ENCODE results near the gene EIF4E2.

Gene EIF4E2, protein sequence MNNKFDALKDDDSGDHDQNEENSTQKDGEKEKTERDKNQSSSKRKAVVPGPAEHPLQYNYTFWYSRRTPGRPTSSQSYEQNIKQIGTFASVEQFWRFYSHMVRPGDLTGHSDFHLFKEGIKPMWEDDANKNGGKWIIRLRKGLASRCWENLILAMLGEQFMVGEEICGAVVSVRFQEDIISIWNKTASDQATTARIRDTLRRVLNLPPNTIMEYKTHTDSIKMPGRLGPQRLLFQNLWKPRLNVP

DNA sequence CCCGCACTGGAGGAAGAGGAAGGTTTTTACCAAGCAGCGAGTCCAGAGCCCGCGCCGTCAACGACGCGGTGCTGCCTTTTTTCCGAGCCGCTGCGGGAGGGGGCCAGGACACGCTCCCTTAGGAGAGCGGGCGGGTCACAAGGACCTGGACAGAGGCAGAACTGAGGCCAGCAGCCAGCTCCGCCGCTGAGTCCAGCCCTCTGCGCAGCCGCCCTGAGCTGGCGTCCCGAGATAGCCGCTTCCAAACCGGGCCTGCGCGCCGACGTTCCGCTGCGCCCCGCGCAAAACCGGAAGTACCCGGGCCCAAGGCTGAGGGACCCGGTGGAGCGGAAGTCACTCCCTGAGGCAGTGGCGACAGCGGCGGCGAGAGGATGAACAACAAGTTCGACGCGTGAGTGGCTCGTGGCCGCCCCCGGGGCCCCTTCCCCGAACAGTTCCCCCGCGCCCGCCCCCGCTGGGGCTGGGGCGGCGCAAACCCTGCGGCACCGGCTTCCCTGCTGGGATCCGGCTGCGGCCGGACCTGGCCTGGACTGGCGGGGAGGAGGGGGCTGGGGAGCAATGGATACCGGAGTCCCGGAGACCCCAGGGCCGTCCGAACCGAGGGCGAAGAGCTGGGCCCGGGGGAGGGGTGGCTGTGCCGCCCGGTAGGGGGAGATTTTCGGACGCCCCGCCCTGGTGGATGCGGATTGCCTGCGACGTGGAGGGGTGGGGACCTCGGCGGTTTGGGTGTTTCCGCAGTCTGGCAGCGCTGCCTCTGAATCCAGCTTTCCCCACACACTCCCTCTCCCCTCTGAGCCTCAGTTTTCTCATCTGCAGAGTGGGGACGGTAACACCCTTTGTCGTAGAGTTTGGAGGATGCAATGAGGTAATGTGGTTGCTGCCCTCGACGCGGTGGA, at the start of gene EIF4E2, which contains the start of gene TIGD1:
Gene EIF4E2 (plus strand): TSS at position 336 of the 896 bp plus-strand sequence. CDS start 36 bp downstream, at position 372.
Gene TIGD1 (minus strand): TSS at position 204 of the 896 bp plus-strand sequence. CDS start 675 bp downstream, outside the sequence.
- Mint-ChIP-seq H3K9me3 (no peaks in the 10 kb centered on the region), H3K4me1 (peaks cover 33 to 64% of the 10 kb centered on the region in 2 donors), H3K4me3 (peak within 1 kb of the TSS; percentile 93 to 100), H3K36me3 (peaks cover 29 to 61% of the 10 kb centered on the region in 2 donors), H3K27me3 (no peaks in the 10 kb centered on the region), H3K27ac (peak within 1 kb of the TSS; percentile 100)
- peak; percentile 90 for DNase-seq
- ATAC-seq (replicated peaks) = peak; percentile 96 to 97

DNA sequence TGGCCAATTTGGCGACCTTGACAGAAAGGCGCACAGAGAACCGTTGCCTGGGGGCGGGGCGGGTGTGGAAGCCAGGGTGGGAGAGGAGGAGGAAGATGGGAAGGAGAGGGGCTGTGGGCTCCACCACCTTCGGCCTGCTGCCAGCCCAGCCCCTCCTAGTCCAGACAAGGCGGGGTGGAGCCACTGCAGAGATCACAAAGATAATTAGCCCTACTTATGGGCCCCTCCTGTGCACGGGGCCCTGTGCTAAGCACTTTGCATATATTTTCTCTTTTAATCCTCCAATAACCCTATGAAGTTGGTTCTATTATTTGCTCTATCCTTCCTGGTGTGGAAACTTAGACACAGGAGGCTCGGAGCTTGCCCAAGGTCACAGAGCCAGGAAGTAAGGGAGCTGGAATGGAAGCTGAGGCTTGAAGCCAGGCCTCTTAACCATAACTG, 49.1 kb upstream of the EIF4E2 start:
- Mint-ChIP-seq H3K4me1 (peaks cover 12 to 22% of the 10 kb centered on the region in 2 donors), H3K4me3 (no peak overlapping the region), H3K27me3 (peaks cover 56 to 71% of the 10 kb centered on the region in 2 donors), H3K9me3 (no peaks in the 10 kb centered on the region), H3K36me3 (no peaks in the 10 kb centered on the region), H3K27ac (no peak overlapping the region)
- no peak for ATAC-seq (replicated peaks)
- no peak for DNase-seq

DNA sequence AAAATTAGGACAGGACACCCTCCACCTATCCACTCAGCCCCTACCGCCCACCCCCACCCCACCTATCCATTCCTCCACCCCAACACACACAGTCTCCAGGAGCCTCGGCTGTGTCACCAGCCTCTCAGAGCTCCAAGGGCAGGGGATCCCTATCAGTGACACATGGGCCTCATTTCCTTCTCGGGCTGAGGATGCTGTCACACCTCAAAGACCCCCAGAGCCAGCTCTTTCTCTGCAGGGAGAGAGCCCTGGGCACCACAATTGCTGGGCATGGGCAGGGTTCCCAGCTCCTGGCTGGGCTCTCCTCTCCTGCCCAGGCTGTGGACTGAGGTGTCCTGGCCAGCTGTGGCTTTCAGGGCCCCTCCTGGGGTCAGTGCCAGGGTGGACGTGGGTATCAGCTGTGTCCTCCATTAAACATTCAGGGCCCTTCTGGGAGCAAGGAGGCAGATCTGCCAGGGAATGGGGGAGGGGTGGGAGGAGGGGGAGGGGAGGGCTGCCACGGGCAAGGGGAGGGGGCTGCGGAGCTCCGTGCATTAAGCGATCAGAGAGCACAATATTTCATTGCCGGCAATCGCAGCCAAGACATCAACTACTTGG, 48.6 kb upstream of the EIF4E2 start:
- no peak overlapping the region for H3K4me3 Mint-ChIP-seq
- peaks cover 59 to 75% of the 10 kb centered on the region in 2 donors for H3K27me3 Mint-ChIP-seq
- H3K4me1 Mint-ChIP-seq = peaks cover 12 to 22% of the 10 kb centered on the region in 2 donors
- no peaks in the 10 kb centered on the region for H3K9me3 Mint-ChIP-seq
- no peak for ATAC-seq (replicated peaks)
- H3K36me3 Mint-ChIP-seq = no peaks in the 10 kb centered on the region
- H3K27ac Mint-ChIP-seq = no peak overlapping the region
- DNase-seq = no peak

DNA sequence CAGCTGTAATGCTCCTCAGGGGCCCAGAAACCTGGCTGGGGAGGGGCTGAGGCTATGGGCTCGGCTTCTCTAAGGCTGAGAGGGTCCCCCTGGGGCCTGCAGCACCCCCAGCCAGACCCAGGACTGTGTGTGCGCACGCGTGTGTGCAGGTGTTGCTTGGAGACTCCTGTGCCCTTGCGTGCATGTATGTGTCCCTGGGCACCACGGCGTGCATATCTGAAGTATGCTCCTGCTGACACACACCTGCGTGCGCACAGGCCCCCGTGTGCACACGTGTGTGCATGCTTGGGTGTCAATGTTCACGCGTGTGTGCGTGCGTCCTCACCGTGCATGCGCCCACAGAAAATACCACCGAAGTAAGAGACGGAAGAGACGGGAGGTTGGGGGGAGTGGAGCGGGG, 48.0 kb upstream of the EIF4E2 start:
- peak; percentile 62 to 72 for ATAC-seq (replicated peaks)
- no peaks in the 10 kb centered on the region for H3K9me3 Mint-ChIP-seq
- peak overlapping the region; percentile 75 to 88 for H3K4me3 Mint-ChIP-seq
- H3K27me3 Mint-ChIP-seq = peaks cover 64 to 76% of the 10 kb centered on the region in 2 donors
- H3K27ac Mint-ChIP-seq = peak overlapping the region; percentile 94
- no peaks in the 10 kb centered on the region for H3K36me3 Mint-ChIP-seq
- DNase-seq = no peak
- peaks cover 12 to 22% of the 10 kb centered on the region in 2 donors for H3K4me1 Mint-ChIP-seq

DNA sequence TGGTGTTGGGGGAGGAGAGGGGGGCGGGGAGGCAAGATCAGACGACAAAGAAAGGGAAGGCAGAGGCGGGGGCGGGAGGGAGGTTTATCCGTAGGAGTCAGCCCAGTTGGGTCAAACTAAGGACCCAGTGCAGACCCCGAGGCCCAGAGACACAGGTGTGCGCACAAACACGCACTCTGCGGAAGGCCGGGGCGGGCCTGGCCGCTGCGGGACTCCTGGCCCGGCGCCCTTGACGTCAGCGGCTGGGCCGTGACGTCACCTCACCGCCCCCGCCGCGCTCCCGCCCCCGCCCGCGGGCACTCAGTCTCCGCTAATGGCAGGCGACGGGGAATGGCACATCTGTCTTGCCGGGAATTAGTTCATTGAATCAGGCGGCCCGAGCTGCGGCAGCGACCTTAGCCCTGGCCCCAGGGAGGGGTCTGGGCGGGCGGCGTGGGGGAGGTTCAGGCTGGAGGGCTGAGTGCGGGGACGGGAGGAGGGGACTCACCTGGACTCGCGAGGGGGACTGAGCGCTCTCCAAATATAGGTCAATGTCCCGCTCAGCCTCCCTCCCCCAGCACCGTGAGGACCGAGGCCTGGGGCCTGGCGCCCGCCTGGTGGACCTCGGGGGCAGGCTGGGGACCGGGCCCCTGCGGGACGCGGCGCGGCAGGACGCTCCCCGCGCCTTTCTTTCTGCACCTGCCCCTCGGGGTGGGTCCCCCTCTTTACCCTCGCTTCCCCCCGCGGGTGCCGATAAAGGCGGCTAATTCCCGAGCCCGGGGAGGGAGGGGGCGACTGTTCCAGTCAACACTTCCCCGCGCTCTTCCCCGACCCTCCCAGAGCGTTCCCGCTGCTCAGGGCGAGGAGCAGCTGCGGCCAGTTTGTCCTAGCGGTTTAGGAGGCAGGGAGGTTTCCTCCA, 47.3 kb upstream of the EIF4E2 start:
- H3K27ac Mint-ChIP-seq = peak overlapping the region; percentile 74
- H3K4me3 Mint-ChIP-seq = peak overlapping the region; percentile 67 to 76
- no peaks in the 10 kb centered on the region for H3K9me3 Mint-ChIP-seq
- H3K27me3 Mint-ChIP-seq = peaks cover 68 to 75% of the 10 kb centered on the region in 2 donors
- H3K4me1 Mint-ChIP-seq = peaks cover 12 to 22% of the 10 kb centered on the region in 2 donors
- H3K36me3 Mint-ChIP-seq = no peaks in the 10 kb centered on the region
- peak; percentile 41 for DNase-seq
- peak; percentile 60 to 62 for ATAC-seq (replicated peaks)

DNA sequence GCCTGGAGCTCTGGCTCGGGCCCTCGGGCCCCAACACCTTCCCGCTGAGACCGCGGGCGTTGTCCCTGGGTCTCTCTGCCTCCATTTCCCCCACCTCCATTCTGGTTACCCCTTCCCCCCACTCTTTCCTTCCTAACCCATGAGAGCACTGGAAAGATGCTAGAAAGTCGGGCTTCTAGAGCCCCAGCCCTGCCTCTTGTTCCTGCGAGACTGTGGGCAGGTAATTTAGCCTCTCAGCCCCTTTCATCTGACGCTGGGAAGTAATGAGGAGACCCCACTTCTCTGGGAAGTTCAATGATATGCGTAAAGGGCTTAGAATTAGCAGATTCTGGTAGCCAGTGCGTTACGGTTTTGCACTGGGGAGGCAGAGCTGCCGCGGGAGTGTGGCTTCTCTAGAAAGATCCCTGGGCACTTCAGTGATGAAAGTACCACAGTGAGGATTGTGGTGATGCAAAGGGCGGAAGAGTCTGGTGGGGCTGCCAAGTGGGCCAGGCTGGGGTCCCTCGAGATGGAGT, 46.6 kb upstream of the EIF4E2 start:
- Mint-ChIP-seq H3K27ac (peak overlapping the region; percentile 44), H3K36me3 (no peaks in the 10 kb centered on the region), H3K4me3 (peak overlapping the region; percentile 67 to 76), H3K9me3 (no peaks in the 10 kb centered on the region), H3K4me1 (peaks cover 12 to 22% of the 10 kb centered on the region in 2 donors), H3K27me3 (peaks cover 63 to 72% of the 10 kb centered on the region in 2 donors)
- DNase-seq (no peak), ATAC-seq (replicated peaks) (no peak)

DNA sequence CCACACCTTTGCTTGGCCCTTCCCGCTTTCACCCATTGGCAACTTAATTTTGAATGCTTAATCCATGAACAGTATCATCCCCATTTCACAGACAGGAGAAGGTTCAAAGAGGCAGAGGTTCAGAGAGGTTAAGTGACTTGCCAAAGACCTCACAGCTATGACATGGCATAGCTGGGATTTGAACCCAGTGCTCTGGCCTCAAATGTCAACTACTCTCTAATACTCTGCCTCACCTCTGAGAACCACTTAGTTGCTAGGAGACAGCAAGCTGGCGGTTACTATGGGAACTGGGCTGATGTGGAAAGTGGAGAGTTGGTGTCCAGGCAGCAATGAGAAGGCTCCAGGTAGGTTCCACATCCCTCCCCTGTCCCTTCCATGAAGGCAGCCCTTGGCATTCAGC, 46.1 kb upstream of the EIF4E2 start:
- Mint-ChIP-seq H3K9me3 (no peaks in the 10 kb centered on the region), H3K4me1 (peaks cover 12 to 22% of the 10 kb centered on the region in 2 donors), H3K27ac (no peak overlapping the region), H3K27me3 (peaks cover 59 to 70% of the 10 kb centered on the region in 2 donors), H3K4me3 (no peak overlapping the region), H3K36me3 (no peaks in the 10 kb centered on the region)
- no peak for ATAC-seq (replicated peaks)
- no peak for DNase-seq

DNA sequence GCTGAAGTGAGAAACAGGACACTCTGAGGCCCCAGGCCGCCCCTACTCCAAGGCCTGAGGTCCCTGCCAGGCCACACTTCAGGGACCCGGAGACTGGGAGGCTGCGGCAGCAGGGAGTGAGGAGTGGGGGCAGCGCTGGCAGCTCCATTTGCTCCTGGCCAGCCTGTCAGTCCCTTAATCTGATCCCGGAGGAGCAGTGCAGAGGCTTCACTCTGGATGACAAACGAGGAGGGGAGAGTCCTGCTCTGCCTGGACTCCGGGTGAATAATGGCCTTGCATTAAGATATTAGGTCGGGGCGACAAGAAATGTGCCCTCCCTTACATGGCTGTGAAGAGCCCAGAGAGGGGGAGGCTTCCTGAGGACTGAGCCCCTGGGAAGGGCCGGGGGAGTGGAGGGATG, 44.6 kb upstream of the EIF4E2 start:
- Mint-ChIP-seq H3K36me3 (no peaks in the 10 kb centered on the region), H3K4me3 (no peak overlapping the region), H3K27me3 (peaks cover 51 to 63% of the 10 kb centered on the region in 2 donors), H3K4me1 (peaks cover 12 to 22% of the 10 kb centered on the region in 2 donors), H3K27ac (no peak overlapping the region), H3K9me3 (no peaks in the 10 kb centered on the region)
- no peak for ATAC-seq (replicated peaks)
- DNase-seq = no peak

DNA sequence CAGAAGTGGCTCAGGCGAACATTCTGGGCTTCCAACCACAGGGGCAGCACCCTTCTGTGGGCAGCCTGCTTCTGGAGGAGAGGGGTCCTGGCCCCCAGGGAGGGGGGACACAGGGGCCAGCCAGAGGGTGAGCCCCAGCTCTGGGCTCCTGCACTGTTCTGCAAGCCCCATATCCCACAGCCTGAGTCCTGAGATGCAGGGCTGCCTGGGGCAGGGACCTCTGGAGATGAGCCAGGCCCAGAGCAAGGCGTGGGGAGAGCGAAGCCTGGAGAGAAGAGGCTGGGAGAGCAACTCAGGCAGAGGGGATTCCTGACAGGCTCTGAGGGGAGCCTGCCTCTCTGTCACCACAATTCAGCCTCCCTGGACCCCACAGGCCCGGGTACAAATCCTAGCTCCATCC, 43.8 kb upstream of the EIF4E2 start:
- DNase-seq (no peak), ATAC-seq (replicated peaks) (no peak)
- Mint-ChIP-seq H3K4me1 (peaks cover 12 to 22% of the 10 kb centered on the region in 2 donors), H3K9me3 (no peaks in the 10 kb centered on the region), H3K27me3 (peaks cover 51 to 62% of the 10 kb centered on the region in 2 donors), H3K36me3 (no peaks in the 10 kb centered on the region), H3K27ac (no peak overlapping the region), H3K4me3 (no peak overlapping the region)

DNA sequence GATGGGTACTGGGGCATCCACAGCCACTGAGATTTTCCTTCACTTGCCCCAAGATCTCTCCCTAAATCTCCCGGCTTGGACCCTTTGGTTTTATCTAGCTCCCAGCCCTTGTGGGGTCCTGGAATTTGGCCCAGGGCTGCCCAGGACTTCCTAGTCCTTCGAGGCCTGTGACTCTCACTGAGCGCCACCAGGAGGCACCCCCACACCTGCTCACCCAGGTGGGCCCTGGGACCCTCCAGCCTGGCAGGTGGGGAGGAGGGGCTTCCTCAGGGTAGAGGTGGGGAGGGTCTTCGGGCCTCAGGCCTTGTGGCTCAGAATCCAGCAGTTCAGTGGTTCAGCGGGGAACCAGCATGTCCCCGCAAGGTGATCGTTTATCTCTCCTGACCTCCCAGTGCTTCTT, 42.2 kb upstream of the EIF4E2 start:
- peaks cover 8 to 11% of the 10 kb centered on the region in 2 donors for H3K4me1 Mint-ChIP-seq
- DNase-seq (no peak), ATAC-seq (replicated peaks) (no peak)
- no peak overlapping the region for H3K27ac Mint-ChIP-seq
- no peak overlapping the region for H3K4me3 Mint-ChIP-seq
- no peaks in the 10 kb centered on the region for H3K36me3 Mint-ChIP-seq
- H3K27me3 Mint-ChIP-seq = peaks cover 50 to 62% of the 10 kb centered on the region in 2 donors
- no peaks in the 10 kb centered on the region for H3K9me3 Mint-ChIP-seq

DNA sequence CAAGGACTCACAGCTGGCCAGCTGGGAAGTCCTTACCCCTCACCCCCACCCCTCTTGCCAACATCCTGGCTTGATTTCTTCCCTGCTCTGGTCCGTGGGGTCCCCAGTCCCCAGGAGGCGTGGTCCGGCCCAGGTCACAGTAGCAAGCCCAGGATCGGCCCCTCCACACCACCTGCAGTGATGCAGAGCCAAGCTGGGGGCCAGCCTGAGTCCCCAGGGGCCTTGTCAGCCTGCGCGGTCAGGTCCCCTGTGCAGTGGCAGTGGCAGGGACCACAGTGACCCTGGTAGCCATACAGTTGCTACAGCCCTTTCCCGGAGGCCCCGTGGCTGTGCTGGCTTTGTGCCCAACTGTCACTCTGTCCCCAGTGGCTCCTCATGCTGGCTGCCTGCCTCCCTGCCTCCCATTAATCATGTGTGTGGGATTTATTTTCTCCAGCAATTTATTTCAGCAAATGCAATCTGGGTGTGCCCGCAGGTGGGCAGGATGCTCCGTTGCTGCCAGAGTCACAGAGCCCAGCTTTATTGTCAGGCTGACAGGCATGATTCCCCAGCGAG, 39.1 kb upstream of the EIF4E2 start:
- Mint-ChIP-seq H3K4me3 (no peak overlapping the region), H3K27me3 (peaks cover 35 to 43% of the 10 kb centered on the region in 2 donors), H3K9me3 (no peaks in the 10 kb centered on the region), H3K36me3 (no peaks in the 10 kb centered on the region), H3K27ac (no peak overlapping the region), H3K4me1 (no peaks in the 10 kb centered on the region)
- ATAC-seq (replicated peaks) (no peak), DNase-seq (no peak)

DNA sequence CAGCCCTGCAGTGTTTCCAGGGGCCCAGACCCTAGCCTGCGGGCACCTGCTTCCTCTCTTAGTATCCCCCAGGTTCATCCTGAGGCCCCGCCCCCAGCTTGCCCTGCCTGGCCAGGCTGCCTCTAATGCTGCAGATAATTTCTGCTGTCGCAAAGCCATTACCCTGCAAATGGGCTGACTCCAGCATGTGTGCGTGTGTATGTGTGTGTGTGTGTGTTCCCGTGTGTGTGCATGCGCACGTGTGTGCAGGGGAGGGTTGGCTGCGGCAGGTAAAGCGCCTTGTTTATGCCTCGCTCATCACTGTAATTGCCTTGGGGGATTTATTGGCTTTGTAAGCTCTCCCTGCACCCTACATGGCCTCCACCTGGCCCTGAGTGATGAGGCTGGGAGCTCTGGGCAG, 37.9 kb upstream of the EIF4E2 start:
- Mint-ChIP-seq H3K4me1 (peaks cover 0 to 2% of the 10 kb centered on the region in 2 donors), H3K27me3 (peaks cover 34 to 35% of the 10 kb centered on the region in 2 donors), H3K4me3 (no peak overlapping the region), H3K9me3 (no peaks in the 10 kb centered on the region), H3K27ac (no peak overlapping the region), H3K36me3 (no peaks in the 10 kb centered on the region)
- ATAC-seq (replicated peaks) = no peak
- no peak for DNase-seq

DNA sequence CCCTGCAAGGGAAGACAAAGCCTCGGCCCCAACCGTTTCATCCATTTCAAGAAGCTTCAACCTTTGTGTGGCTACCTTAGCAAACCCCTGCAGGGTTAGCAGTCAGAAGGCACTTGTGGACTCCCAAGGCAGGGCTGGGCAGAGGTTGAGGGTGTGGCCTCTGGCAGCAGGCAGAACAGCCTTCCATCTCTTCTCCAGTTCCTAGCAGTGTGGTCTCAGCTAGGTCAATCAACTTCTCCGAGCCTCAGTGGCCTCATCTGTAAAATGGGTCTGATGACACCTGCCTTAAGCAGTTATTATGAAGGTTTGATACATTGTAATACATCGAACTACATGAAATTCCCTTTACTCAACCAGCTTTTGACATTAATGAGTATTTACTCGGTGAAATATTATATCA, 37.1 kb upstream of the EIF4E2 start:
- DNase-seq (no peak), ATAC-seq (replicated peaks) (no peak)
- Mint-ChIP-seq H3K4me3 (no peak overlapping the region), H3K36me3 (no peaks in the 10 kb centered on the region), H3K27ac (no peak overlapping the region), H3K9me3 (no peaks in the 10 kb centered on the region), H3K4me1 (peaks cover 0 to 2% of the 10 kb centered on the region in 2 donors), H3K27me3 (peaks cover 33 to 38% of the 10 kb centered on the region in 2 donors)
